WTC11 (cell line): ENCODE data around the gene CTXN1.

Experiments
- NR3C1 ChIP-seq: sonication (generic); formaldehyde crosslinking; conservative IDR thresholded peaks from 2 replicates; pipeline ENCODE4 v1.8.1; 2023; ENCODE audit warnings: low read depth, mild to moderate bottlenecking, missing genetic modification reagents
- TF ChIP-seq, protein P1 (sequence below): fragments of 200-600 bp; IDR thresholded peaks from 2 replicates; pipeline ENCODE4 v1.8.0; 2022; ENCODE audit warnings: antibody characterized with exemption

- TF ChIP-seq, protein P1, sequence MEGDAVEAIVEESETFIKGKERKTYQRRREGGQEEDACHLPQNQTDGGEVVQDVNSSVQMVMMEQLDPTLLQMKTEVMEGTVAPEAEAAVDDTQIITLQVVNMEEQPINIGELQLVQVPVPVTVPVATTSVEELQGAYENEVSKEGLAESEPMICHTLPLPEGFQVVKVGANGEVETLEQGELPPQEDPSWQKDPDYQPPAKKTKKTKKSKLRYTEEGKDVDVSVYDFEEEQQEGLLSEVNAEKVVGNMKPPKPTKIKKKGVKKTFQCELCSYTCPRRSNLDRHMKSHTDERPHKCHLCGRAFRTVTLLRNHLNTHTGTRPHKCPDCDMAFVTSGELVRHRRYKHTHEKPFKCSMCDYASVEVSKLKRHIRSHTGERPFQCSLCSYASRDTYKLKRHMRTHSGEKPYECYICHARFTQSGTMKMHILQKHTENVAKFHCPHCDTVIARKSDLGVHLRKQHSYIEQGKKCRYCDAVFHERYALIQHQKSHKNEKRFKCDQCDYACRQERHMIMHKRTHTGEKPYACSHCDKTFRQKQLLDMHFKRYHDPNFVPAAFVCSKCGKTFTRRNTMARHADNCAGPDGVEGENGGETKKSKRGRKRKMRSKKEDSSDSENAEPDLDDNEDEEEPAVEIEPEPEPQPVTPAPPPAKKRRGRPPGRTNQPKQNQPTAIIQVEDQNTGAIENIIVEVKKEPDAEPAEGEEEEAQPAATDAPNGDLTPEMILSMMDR = no peak
- TF ChIP-seq NR3C1 (CRISPR knock-in tag) = no peak
Observed at GRCh38 chr19:7963566-7963965, 37.6 kb upstream of the CTXN1 start.
